HepG2 (cell line): ENCODE results near the gene DNAAF1. TPM values are rescaled to one million over a fixed set of nuclear protein-coding genes. Genes with fewer than 3 reads are reported as not detected.

Experiments used
- ATRX ChIP-seq: sonication (generic); formaldehyde crosslinking; IDR thresholded peaks from 2 replicates; pipeline ENCODE4 v1.4.0; 2020; ENCODE audit warnings: missing genetic modification reagents, borderline replicate concordance
- FOXJ3 ChIP-seq: sonication (generic); formaldehyde crosslinking; IDR thresholded peaks from 2 replicates; pipeline ENCODE4 v1.4.0; 2020; ENCODE audit warnings: missing genetic modification reagents, mild to moderate bottlenecking, borderline replicate concordance
- MIER2 ChIP-seq: IDR thresholded peaks from 2 replicates; pipeline ENCODE4 v1.6.1; 2016; ENCODE audit warnings: missing biosample characterization, missing genetic modification reagents
- NCOA1 ChIP-seq: sonication (generic); formaldehyde crosslinking; IDR thresholded peaks from 2 replicates; pipeline ENCODE4 v1.9.0; 2021; ENCODE audit warnings: missing genetic modification reagents
- POGZ ChIP-seq: sonication (generic); formaldehyde crosslinking; IDR thresholded peaks from 2 replicates; pipeline ENCODE4 v1.4.0; 2020; ENCODE audit warnings: mild to moderate bottlenecking, missing genetic modification reagents
- RAD51 ChIP-seq: fragments of 450-650 bp; IDR thresholded peaks from 2 replicates; pipeline ENCODE4 v1.6.1; 2016; ENCODE audit warnings: borderline replicate concordance
- RCOR2 ChIP-seq: IDR thresholded peaks from 2 replicates; pipeline ENCODE4 v1.6.1; 2016; ENCODE audit warnings: missing biosample characterization, missing genetic modification reagents
- RXRB ChIP-seq: IDR thresholded peaks from 2 replicates; pipeline ENCODE4 v1.6.1; 2016; ENCODE audit warnings: borderline replicate concordance, missing genetic modification reagents, missing compliant biosample characterization
- SIN3B ChIP-seq: fragments of 150-350 bp; IDR thresholded peaks from 2 replicates; pipeline ENCODE4 v1.6.1; 2014; ENCODE audit warnings: low read length
- SRSF9 ChIP-seq: fragments of 200-400 bp; formaldehyde crosslinking; IDR thresholded peaks from 2 replicates; pipeline ENCODE4 v1.6.1; 2018; ENCODE audit warnings: borderline replicate concordance, mild to moderate bottlenecking, low read depth, low read length; ENCODE audit not compliant: insufficient read depth, poor library complexity, severe bottlenecking
- TBX3 ChIP-seq: fragments of 450-650 bp; IDR thresholded peaks from 2 replicates; pipeline ENCODE4 v1.6.1; 2017; ENCODE audit warnings: antibody characterized with exemption, mild to moderate bottlenecking, inconsistent platforms, borderline replicate concordance
- TGIF2 ChIP-seq: IDR thresholded peaks from 2 replicates; pipeline ENCODE4 v1.6.1; 2016; ENCODE audit warnings: control low read depth, missing compliant biosample characterization
- THAP9 ChIP-seq: sonication (generic); formaldehyde crosslinking; IDR thresholded peaks from 2 replicates; pipeline ENCODE4; 2020; ENCODE audit warnings: missing genetic modification reagents, mild to moderate bottlenecking, borderline replicate concordance
- TOE1 ChIP-seq: sonication (generic); formaldehyde crosslinking; IDR thresholded peaks from 2 replicates; pipeline ENCODE4 v1.4.0; 2020; ENCODE audit warnings: mild to moderate bottlenecking, missing genetic modification reagents
- U2AF2 ChIP-seq: fragments of 200-400 bp; formaldehyde crosslinking; IDR thresholded peaks from 2 replicates; pipeline ENCODE4 v1.6.1; 2017; ENCODE audit warnings: low read depth, mild to moderate bottlenecking, low read length
- ZKSCAN1 ChIP-seq: fragments of 150-350 bp; IDR thresholded peaks from 2 replicates; pipeline ENCODE4 v1.6.1; 2014; ENCODE audit warnings: low read length
- ZNF101 ChIP-seq: sonication (generic); formaldehyde crosslinking; IDR thresholded peaks from 2 replicates; pipeline ENCODE4 v1.4.0; 2020; ENCODE audit warnings: mild to moderate bottlenecking, low read depth, missing genetic modification reagents, borderline replicate concordance
- ZNF180 ChIP-seq: sonication (generic); formaldehyde crosslinking; IDR thresholded peaks from 2 replicates; pipeline ENCODE4 v1.4.0; 2020; ENCODE audit warnings: low read depth, missing genetic modification reagents, borderline replicate concordance
- ZNF547 ChIP-seq: sonication (generic); formaldehyde crosslinking; IDR thresholded peaks from 2 replicates; pipeline ENCODE4 v1.5.1; 2020; ENCODE audit warnings: mild to moderate bottlenecking, missing genetic modification reagents
- polyA plus RNA-seq, 8 experiments: library from polyadenylated mRNA; depleted of rRNA in 3 of 8; stranded (reverse) in 7 of 8; unstranded in 1 of 8; fragments of >200 nt; fragmentation: Illumina TruSeq in 4 of 8; extraction: Trizol in 4 of 8; gene quantifications; 2 replicates each; pipeline versions ENCODE4 v1.2.1 to v1.2.3, GENCODE V29; 2011 to 2016; ENCODE audit warnings: low read depth in 4 of 8, missing spikeins in 1 of 8, mixed read lengths in 1 of 8; ENCODE audit not compliant: insufficient read depth in 1 of 8
- total RNA-seq, 5 experiments: library from RNA; depleted of rRNA; stranded (reverse); fragments of >200 nt; fragmentation: Illumina TruSeq; extraction: Trizol; gene quantifications; 2 replicates each; pipeline ENCODE4 v1.2.3, GENCODE V29; 2016; ENCODE audit warnings: low read depth in 1 of 5
- TF ChIP-seq, protein P1 (sequence below): sonication (generic); formaldehyde crosslinking; conservative IDR thresholded peaks from 2 replicates; pipeline ENCODE4 v1.5.0; 2020; ENCODE audit warnings: missing genetic modification reagents
- TF ChIP-seq, protein P2 (sequence below): sonication (generic); formaldehyde crosslinking; IDR thresholded peaks from 2 replicates; pipeline ENCODE4 v1.4.0; 2020; ENCODE audit warnings: low read depth, mild to moderate bottlenecking, missing genetic modification reagents
- TF ChIP-seq, protein P3 (sequence below): sonication (generic); formaldehyde crosslinking; IDR thresholded peaks from 2 replicates; pipeline ENCODE4 v1.4.0; 2020; ENCODE audit warnings: missing genetic modification reagents, borderline replicate concordance
- TF ChIP-seq, protein P4 (sequence below): sonication (generic); formaldehyde crosslinking; IDR thresholded peaks from 2 replicates; pipeline ENCODE4 v1.9.0; 2022; ENCODE audit warnings: missing genetic modification reagents, mild to moderate bottlenecking, borderline replicate concordance

Gene DNAAF1
- total and polyA plus RNA-seq, 2 of the 13 experiments (the other 11 are each of a cell fraction or from before 2014, with no cell fraction given): 0.04 TPM; not detected in 1

- TF ChIP-seq, protein P1, sequence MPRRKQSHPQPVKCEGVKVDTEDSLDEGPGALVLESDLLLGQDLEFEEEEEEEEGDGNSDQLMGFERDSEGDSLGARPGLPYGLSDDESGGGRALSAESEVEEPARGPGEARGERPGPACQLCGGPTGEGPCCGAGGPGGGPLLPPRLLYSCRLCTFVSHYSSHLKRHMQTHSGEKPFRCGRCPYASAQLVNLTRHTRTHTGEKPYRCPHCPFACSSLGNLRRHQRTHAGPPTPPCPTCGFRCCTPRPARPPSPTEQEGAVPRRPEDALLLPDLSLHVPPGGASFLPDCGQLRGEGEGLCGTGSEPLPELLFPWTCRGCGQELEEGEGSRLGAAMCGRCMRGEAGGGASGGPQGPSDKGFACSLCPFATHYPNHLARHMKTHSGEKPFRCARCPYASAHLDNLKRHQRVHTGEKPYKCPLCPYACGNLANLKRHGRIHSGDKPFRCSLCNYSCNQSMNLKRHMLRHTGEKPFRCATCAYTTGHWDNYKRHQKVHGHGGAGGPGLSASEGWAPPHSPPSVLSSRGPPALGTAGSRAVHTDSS: no peak
- TF ChIP-seq, protein P2, sequence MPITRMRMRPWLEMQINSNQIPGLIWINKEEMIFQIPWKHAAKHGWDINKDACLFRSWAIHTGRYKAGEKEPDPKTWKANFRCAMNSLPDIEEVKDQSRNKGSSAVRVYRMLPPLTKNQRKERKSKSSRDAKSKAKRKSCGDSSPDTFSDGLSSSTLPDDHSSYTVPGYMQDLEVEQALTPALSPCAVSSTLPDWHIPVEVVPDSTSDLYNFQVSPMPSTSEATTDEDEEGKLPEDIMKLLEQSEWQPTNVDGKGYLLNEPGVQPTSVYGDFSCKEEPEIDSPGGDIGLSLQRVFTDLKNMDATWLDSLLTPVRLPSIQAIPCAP: no peak
- TF ChIP-seq TBX3: peak; percentile 18; the same call in 1 of the 2 replicates
- TF ChIP-seq SRSF9: no peak
- TF ChIP-seq, protein P3, sequence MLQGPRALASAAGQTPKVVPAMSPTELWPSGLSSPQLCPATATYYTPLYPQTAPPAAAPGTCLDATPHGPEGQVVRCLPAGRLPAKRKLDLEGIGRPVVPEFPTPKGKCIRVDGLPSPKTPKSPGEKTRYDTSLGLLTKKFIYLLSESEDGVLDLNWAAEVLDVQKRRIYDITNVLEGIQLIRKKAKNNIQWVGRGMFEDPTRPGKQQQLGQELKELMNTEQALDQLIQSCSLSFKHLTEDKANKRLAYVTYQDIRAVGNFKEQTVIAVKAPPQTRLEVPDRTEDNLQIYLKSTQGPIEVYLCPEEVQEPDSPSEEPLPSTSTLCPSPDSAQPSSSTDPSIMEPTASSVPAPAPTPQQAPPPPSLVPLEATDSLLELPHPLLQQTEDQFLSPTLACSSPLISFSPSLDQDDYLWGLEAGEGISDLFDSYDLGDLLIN (CRISPR knock-in tag): no peak
- TF ChIP-seq RAD51: no peak
- no peak for TF ChIP-seq TGIF2 (CRISPR knock-in tag)
- 0 out of 2 replicates have a peak, but pooled peaks have one; percentile 24 for TF ChIP-seq POGZ (CRISPR knock-in tag)
- TF ChIP-seq MIER2: no peak
- no peak for TF ChIP-seq TOE1 (CRISPR knock-in tag)
- no peak for TF ChIP-seq ATRX (CRISPR knock-in tag)
- no peak for TF ChIP-seq THAP9 (CRISPR knock-in tag)
- no peak for TF ChIP-seq FOXJ3
- no peak for TF ChIP-seq ZNF180 (CRISPR knock-in tag)
- TF ChIP-seq ZKSCAN1: no peak
- no peak for TF ChIP-seq ZNF101 (CRISPR knock-in tag)
- TF ChIP-seq RCOR2 (CRISPR knock-in tag): no peak
- TF ChIP-seq NCOA1 (CRISPR knock-in tag): no peak
- TF ChIP-seq, protein P4, sequence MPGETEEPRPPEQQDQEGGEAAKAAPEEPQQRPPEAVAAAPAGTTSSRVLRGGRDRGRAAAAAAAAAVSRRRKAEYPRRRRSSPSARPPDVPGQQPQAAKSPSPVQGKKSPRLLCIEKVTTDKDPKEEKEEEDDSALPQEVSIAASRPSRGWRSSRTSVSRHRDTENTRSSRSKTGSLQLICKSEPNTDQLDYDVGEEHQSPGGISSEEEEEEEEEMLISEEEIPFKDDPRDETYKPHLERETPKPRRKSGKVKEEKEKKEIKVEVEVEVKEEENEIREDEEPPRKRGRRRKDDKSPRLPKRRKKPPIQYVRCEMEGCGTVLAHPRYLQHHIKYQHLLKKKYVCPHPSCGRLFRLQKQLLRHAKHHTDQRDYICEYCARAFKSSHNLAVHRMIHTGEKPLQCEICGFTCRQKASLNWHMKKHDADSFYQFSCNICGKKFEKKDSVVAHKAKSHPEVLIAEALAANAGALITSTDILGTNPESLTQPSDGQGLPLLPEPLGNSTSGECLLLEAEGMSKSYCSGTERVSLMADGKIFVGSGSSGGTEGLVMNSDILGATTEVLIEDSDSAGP (CRISPR knock-in tag): peak; percentile 48; the same call in 1 of the 2 replicates
- no peak for TF ChIP-seq RXRB (CRISPR knock-in tag)
- peak; percentile 49; the same call in 1 of the 2 replicates for TF ChIP-seq ZNF547
- no peak for TF ChIP-seq U2AF2
- TF ChIP-seq SIN3B: no peak
Measured at GRCh38 chr16:84141143-84141670, 3.9 kb upstream of the DNAAF1 start (continued).
